ENCODE measurements around the gene YLPM1. TPM values are rescaled to one million over a fixed set of nuclear protein-coding genes. Genes with fewer than 3 reads are reported as not detected.

YLPM1 gene
- polyA plus RNA-seq, 3 donors: 2.9 to 19.2 (median 6.2) TPM

DNA sequence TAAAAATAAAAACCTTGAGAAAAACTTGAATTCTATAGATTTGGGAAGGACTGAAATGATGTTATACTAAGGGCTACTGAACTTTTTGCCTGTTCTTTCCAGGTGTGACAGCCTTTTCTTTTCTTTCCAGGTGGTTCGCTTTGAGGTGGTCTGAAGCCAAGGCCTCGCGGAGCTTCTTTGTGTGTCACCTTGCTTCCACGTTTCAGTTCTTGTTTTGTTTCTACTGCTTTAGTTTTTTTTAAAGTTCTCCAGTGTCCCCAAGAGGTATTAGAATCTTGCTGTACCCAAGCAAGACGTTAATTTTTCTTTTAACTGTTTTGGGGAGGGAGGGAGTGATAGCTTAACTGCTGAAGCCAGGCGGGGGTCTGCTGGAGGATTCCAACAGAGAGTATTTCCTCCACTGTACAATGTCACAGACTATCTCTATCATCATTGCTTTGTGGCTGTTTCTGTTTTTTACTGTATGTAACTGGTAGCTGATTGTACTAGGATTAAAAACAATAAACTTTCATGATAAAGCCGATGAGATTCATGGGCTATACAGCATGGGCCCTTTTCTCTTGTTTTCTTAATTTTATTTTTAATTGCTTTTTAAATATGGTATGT is 72.6 kb downstream of the YLPM1 start:
- H4K20me1 ChIP-seq (ENCODE audit: insufficient read depth, low read length): no peaks in the 10 kb centered on the region
- Mint-ChIP-seq H3K27ac (peak overlapping the region in 3 of 7 donors; percentile 18 to 60 (median 26)), H3K4me1 (peaks cover 8% of the 10 kb centered on the region), H3K27me3 (ENCODE audit: low read depth in 3 of 3) (peaks cover 0 to 2% (median 0%) of the 10 kb centered on the region in 3 donors), H3K36me3 (peaks cover 45 to 52% of the 10 kb centered on the region in 2 donors), H3K4me3 (no peak overlapping the region), H3K9me3 (no peaks in the 10 kb centered on the region)
- H3K9ac ChIP-seq (ENCODE audit: insufficient read depth, low read length, poor library complexity, severe bottlenecking): no peak overlapping the region
- intact Hi-C loops (cut with micrococcal nuclease): no loop called here
- no peaks in the 10 kb centered on the region for H3K9me3 ChIP-seq (replicated peaks in 1 of 2; ENCODE audit: control insufficient read depth in 1 of 2, insufficient read depth in 1 of 2, low read length in 2 of 2)
- TF ChIP-seq, protein P1, sequence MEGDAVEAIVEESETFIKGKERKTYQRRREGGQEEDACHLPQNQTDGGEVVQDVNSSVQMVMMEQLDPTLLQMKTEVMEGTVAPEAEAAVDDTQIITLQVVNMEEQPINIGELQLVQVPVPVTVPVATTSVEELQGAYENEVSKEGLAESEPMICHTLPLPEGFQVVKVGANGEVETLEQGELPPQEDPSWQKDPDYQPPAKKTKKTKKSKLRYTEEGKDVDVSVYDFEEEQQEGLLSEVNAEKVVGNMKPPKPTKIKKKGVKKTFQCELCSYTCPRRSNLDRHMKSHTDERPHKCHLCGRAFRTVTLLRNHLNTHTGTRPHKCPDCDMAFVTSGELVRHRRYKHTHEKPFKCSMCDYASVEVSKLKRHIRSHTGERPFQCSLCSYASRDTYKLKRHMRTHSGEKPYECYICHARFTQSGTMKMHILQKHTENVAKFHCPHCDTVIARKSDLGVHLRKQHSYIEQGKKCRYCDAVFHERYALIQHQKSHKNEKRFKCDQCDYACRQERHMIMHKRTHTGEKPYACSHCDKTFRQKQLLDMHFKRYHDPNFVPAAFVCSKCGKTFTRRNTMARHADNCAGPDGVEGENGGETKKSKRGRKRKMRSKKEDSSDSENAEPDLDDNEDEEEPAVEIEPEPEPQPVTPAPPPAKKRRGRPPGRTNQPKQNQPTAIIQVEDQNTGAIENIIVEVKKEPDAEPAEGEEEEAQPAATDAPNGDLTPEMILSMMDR (IDR thresholded peaks at IDR 0.05): no peak
- no peaks in the 10 kb centered on the region for H3K79me2 ChIP-seq (ENCODE audit: insufficient read depth, low read length)
- peaks cover 38 to 79% of the 10 kb centered on the region in 2 donors for H3K36me3 ChIP-seq (replicated peaks in 1 of 2; ENCODE audit: control insufficient read depth in 1 of 2, insufficient read depth in 2 of 2, low read length in 2 of 2)
- no peak overlapping the region for H3K4me3 ChIP-seq (replicated peaks in 1 of 3; ENCODE audit: low read depth in 2 of 3, low read length in 3 of 3)
- H2AFZ ChIP-seq (ENCODE audit: insufficient read depth, low read depth, low read length, poor library complexity, severe bottlenecking): no peak overlapping the region
- H3K27ac ChIP-seq (ENCODE audit: low read depth in 1 of 2, low read length in 2 of 2): no peak overlapping the region
- no peaks in the 10 kb centered on the region for H3K27me3 ChIP-seq (ENCODE audit: control insufficient read depth in 2 of 2, insufficient read depth in 2 of 2, low read length in 2 of 2)
- no peak overlapping the region for H3K4me2 ChIP-seq (replicated peaks; ENCODE audit: extremely low read depth, low read length, poor library complexity, severe bottlenecking)
- H3K4me1 ChIP-seq (ENCODE audit: control insufficient read depth in 1 of 2, insufficient read depth in 2 of 2, low read length in 2 of 2): peaks cover 0 to under 1% of the 10 kb centered on the region in 2 donors
- no peak for DNase-seq
- WGBS (ENCODE audit: insufficient coverage): 67% methylated on average over 2 of the region's 7 CpGs

DNA sequence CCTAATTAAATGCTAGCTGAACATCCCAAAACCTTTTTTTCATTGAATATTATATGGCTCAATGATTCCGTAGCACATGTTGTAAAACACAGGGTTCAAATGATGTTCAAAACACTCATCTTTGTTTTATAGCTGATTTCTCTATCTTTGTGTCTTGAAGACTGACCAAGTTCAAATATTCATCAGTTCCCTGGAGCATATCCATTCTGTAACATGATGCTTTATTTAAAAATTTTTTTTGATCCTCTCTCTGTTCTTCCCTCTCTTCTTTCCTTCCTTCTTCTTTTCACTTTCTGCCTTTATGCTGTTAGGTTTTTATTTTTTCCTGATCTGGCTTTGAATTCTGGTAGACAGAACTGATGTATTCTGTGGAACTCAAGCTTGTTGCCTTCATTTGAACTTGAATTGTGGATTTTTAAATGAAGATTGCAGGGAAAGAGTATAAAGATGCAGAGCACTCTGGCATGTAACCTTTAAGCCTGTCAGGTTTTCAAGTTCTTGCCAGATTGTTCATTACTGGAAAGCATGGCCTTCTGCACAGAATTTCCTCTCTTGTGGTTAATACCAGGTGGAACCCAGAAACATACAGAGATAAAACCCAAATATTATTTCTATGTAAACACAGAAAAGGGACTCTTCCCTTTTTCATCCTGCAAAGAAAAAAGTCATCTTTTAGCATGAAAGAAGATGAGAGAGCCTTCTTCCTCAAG is 73.3 kb downstream of the YLPM1 start:
- peaks cover 0 to 2% (median 0%) of the 10 kb centered on the region in 3 donors for H3K27me3 Mint-ChIP-seq (ENCODE audit: low read depth in 3 of 3)
- H3K4me1 Mint-ChIP-seq: peaks cover 14% of the 10 kb centered on the region
- TF ChIP-seq, protein P1 (IDR thresholded peaks at IDR 0.05): no peak
- Histone ChIP-seq H3K4me3 (replicated peaks in 1 of 3; ENCODE audit: low read depth in 2 of 3, low read length in 3 of 3) (no peak overlapping the region), H3K9me3 (replicated peaks in 1 of 2; ENCODE audit: control insufficient read depth in 1 of 2, insufficient read depth in 1 of 2, low read length in 2 of 2) (no peaks in the 10 kb centered on the region), H2AFZ (ENCODE audit: insufficient read depth, low read depth, low read length, poor library complexity, severe bottlenecking) (no peak overlapping the region), H3K27ac (ENCODE audit: low read depth in 1 of 2, low read length in 2 of 2) (no peak overlapping the region), H3K27me3 (ENCODE audit: control insufficient read depth in 2 of 2, insufficient read depth in 2 of 2, low read length in 2 of 2) (no peaks in the 10 kb centered on the region), H3K4me1 (ENCODE audit: control insufficient read depth in 1 of 2, insufficient read depth in 2 of 2, low read length in 2 of 2) (peaks cover 4 to 7% of the 10 kb centered on the region in 2 donors), H3K36me3 (replicated peaks in 1 of 2; ENCODE audit: control insufficient read depth in 1 of 2, insufficient read depth in 2 of 2, low read length in 2 of 2) (peaks cover 33 to 73% of the 10 kb centered on the region in 2 donors), H3K9ac (ENCODE audit: insufficient read depth, low read length, poor library complexity, severe bottlenecking) (no peak overlapping the region), H4K20me1 (ENCODE audit: insufficient read depth, low read length) (no peaks in the 10 kb centered on the region), H3K4me2 (replicated peaks; ENCODE audit: extremely low read depth, low read length, poor library complexity, severe bottlenecking) (no peak overlapping the region), H3K79me2 (ENCODE audit: insufficient read depth, low read length) (no peaks in the 10 kb centered on the region)
- H3K27ac Mint-ChIP-seq: peak overlapping the region in 3 of 7 donors; percentile 13 to 52 (median 36)
- no peak for DNase-seq
- no CpG with 5 or more reads among the region's 1 CpG for WGBS (ENCODE audit: insufficient coverage)
- H3K4me3 Mint-ChIP-seq: no peak overlapping the region
- no peaks in the 10 kb centered on the region for H3K9me3 Mint-ChIP-seq
- peaks cover 44 to 49% of the 10 kb centered on the region in 2 donors for H3K36me3 Mint-ChIP-seq
- intact Hi-C loops (cut with micrococcal nuclease): no loop called here
